KOPT-K1 (cell line): ENCODE results near the gene LYPD6B.

Source experiments
- H3K27ac ChIP-seq: fragments of 200-600 bp; sonication (generic); 2 replicates; pipeline ENCODE4 v1.5.1; 2016; ENCODE audit warnings: antibody characterized with exemption, mild to moderate bottlenecking, low read depth, low read length; ENCODE audit not compliant: poor library complexity, severe bottlenecking
- H3K36me3 ChIP-seq: fragments of 200-600 bp; sonication (generic); 2 replicates; pipeline ENCODE4 v1.5.1; 2017; ENCODE audit warnings: antibody characterized with exemption, mild to moderate bottlenecking, low read length, moderate library complexity; ENCODE audit not compliant: insufficient read depth
- H3K9me3 ChIP-seq: fragments of 200-600 bp; sonication (generic); 2 replicates; pipeline ENCODE4 v1.5.1; 2017; ENCODE audit warnings: antibody characterized with exemption, low read length, mild to moderate bottlenecking; ENCODE audit not compliant: insufficient read depth, poor library complexity, severe bottlenecking

The LYPD6B gene

GRCh38 chr2:149068225-149068995 is 29.9 kb downstream of the LYPD6B start:
- Histone ChIP-seq H3K36me3 (no peaks in the 10 kb centered on the region), H3K9me3 (no peaks in the 10 kb centered on the region), H3K27ac (no peak overlapping the region)

- H3K27ac ChIP-seq, result no peak overlapping the region
- no peaks in the 10 kb centered on the region for H3K9me3 ChIP-seq
- no peaks in the 10 kb centered on the region for H3K36me3 ChIP-seq
These were observed 30.7 kb downstream of the LYPD6B start for GRCh38 chr2:149068996-149069888.

- no peaks in the 10 kb centered on the region for H3K36me3 ChIP-seq
- no peaks in the 10 kb centered on the region for H3K9me3 ChIP-seq
- H3K27ac ChIP-seq, result no peak overlapping the region
These were observed 32.3 kb downstream of the LYPD6B start for GRCh38 chr2:149070681-149071320.

GRCh38 chr2:149075105-149075504 is 36.6 kb downstream of the LYPD6B start:
- H3K27ac ChIP-seq, result no peak overlapping the region
- H3K36me3 ChIP-seq, result no peaks in the 10 kb centered on the region
- H3K9me3 ChIP-seq, result no peaks in the 10 kb centered on the region

GRCh38 chr2:149075853-149076252 is 37.4 kb downstream of the LYPD6B start:
- Histone ChIP-seq H3K36me3 (no peaks in the 10 kb centered on the region), H3K27ac (no peak overlapping the region), H3K9me3 (no peaks in the 10 kb centered on the region)

GRCh38 chr2:149076863-149077412 is 38.4 kb downstream of the LYPD6B start:
- Histone ChIP-seq H3K9me3 (no peaks in the 10 kb centered on the region), H3K36me3 (no peaks in the 10 kb centered on the region), H3K27ac (no peak overlapping the region)

GRCh38 chr2:149077861-149078260 is 39.4 kb downstream of the LYPD6B start:
- Histone ChIP-seq H3K36me3 (no peaks in the 10 kb centered on the region), H3K27ac (no peak overlapping the region), H3K9me3 (no peaks in the 10 kb centered on the region)

GRCh38 chr2:149080099-149080498 is 41.6 kb downstream of the LYPD6B start:
- H3K27ac ChIP-seq, result no peak overlapping the region
- H3K36me3 ChIP-seq, result no peaks in the 10 kb centered on the region

GRCh38 chr2:149080971-149081370 is 42.5 kb downstream of the LYPD6B start:
- H3K9me3 ChIP-seq, result no peaks in the 10 kb centered on the region
- H3K36me3 ChIP-seq, result no peaks in the 10 kb centered on the region
- H3K27ac ChIP-seq, result no peak overlapping the region

More at GRCh38 chr2:149080099-149080498, 41.6 kb downstream of the LYPD6B start:
- H3K9me3 ChIP-seq, result no peaks in the 10 kb centered on the region

GRCh38 chr2:149082079-149082478 is 43.6 kb downstream of the LYPD6B start:
- H3K9me3 ChIP-seq, result no peaks in the 10 kb centered on the region
- no peaks in the 10 kb centered on the region for H3K36me3 ChIP-seq
- no peak overlapping the region for H3K27ac ChIP-seq

GRCh38 chr2:149082735-149083134 is 44.2 kb downstream of the LYPD6B start:
- H3K36me3 ChIP-seq, result no peaks in the 10 kb centered on the region
- H3K9me3 ChIP-seq, result no peaks in the 10 kb centered on the region
- H3K27ac ChIP-seq, result no peak overlapping the region

GRCh38 chr2:149084924-149085795 is 46.7 kb downstream of the LYPD6B start:
- Histone ChIP-seq H3K9me3 (no peaks in the 10 kb centered on the region), H3K36me3 (no peaks in the 10 kb centered on the region), H3K27ac (no peak overlapping the region)

GRCh38 chr2:149087751-149088150 is 49.3 kb downstream of the LYPD6B start:
- H3K9me3 ChIP-seq, result no peaks in the 10 kb centered on the region
- H3K36me3 ChIP-seq, result no peaks in the 10 kb centered on the region
- no peak overlapping the region for H3K27ac ChIP-seq

GRCh38 chr2:149089068-149089467 is 50.6 kb downstream of the LYPD6B start:
- Histone ChIP-seq H3K36me3 (no peaks in the 10 kb centered on the region), H3K9me3 (no peaks in the 10 kb centered on the region), H3K27ac (no peak overlapping the region)
